Measurements from ENCODE around the gene BIN1.

Gene BIN1

GRCh38 chr2:127071901-127072328, 35.0 kb downstream of the BIN1 start:
- DNase-seq = no peak

- DNase-seq = no peak
Measured at GRCh38 chr2:127070221-127070620, 36.7 kb downstream of the BIN1 start.

GRCh38 chr2:127069536-127069935, 37.4 kb downstream of the BIN1 start:
- DNase-seq = no peak

DNA sequence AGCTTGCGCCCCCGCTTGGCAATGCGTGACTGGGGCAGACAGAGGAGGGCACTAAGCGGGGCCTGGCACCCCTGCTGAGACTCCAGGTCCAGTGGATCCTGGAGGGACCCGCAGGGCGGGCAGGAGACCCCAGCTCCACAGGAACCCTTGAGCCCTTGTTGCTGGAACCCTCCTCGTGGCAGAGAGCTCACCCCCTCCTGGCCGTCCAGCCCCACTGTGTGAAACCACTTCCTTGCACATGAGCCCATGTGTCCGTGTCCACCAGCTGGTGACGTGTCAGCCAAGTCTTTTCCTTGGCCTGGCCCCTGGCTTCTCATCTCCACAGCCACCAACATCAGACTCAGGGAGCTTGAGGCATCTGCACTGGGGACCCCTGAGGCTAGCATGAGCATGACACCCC, 38.0 kb downstream of the BIN1 start:
- no peak for DNase-seq

DNA sequence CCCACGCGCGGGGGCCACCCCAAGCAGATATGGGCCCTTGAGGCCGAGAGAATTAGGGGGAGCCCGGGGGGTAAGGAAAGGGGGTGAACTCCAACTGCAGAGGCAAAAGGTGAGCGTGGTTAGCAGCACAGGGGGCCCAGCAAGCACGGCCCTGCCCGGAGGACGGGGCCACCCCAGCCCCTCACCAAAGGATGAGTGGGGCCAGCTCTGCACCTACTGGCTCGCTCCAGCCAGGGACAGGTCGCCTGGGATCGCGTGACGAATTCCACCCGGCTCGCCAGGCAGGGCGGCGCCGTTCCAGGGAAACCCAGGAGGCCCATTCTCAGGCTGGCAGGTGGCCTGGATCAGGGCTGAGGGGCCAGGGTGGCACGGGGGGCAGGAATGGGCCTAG, 38.6 kb downstream of the BIN1 start:
- DNase-seq = no peak

DNA sequence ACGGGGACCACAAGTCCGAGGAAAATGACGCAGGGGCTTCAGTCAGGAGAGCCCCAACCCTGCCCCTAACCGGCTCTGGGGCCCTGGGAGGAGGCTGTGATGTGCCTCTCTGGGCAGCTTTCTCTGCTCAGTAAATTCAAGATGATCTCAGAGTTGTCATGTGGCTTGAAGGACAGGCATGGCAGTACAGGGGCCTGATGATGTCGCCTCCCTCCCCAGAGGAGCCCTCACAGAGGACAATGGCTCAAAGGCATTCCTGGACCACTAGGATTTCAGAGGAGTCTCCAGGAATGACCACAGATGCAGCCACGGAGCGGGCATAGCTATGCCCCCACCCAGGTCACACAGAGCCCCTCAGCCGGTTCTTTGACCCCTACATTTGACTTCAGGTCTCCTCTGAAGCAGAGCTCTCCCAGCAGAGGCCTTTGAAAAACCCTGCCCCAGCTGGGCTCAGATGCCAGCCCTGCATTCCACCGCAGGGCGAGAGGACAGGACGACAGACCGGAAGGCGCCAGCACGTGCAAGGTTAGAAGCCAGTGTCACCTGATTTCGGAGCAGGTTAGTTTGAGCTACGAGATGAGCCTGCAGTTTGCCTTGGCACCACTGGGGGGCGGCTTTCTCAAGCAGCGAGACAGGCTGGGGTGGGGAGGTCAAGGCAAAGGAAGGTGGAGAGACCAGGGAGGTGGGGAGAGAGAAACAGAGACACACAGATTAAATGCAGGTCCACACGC, 39.2 kb downstream of the BIN1 start:
- peak; percentile 2 for DNase-seq

DNA sequence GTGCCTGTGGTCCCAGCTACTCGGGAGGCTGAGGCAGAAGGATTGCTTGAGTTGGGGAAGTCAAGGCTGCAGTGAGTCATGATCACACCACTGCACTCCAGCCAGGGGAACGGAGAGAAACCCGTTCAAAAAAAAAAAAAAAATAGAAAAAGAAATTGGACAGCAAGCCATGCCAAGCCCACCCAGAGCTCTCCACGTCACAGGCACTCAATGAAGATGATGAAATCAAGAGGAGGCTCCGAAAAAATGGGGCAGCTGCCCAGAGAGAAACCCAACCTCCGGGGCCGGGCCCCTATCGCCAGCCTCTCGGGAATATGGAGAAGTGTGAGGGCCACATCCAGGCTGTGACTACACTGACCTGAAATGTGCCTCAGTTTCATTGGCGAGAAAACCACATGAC, 40.0 kb downstream of the BIN1 start:
- DNase-seq = no peak

- DNase-seq = no peak
Measured at GRCh38 chr2:127065940-127066318, 41.0 kb downstream of the BIN1 start.

GRCh38 chr2:127065299-127065939, 41.5 kb downstream of the BIN1 start:
- DNase-seq = no peak

GRCh38 chr2:127064642-127065250, 42.2 kb downstream of the BIN1 start:
- no peak for DNase-seq

- DNase-seq = no peak
Measured at GRCh38 chr2:127063701-127064590, 43.0 kb downstream of the BIN1 start.

DNA sequence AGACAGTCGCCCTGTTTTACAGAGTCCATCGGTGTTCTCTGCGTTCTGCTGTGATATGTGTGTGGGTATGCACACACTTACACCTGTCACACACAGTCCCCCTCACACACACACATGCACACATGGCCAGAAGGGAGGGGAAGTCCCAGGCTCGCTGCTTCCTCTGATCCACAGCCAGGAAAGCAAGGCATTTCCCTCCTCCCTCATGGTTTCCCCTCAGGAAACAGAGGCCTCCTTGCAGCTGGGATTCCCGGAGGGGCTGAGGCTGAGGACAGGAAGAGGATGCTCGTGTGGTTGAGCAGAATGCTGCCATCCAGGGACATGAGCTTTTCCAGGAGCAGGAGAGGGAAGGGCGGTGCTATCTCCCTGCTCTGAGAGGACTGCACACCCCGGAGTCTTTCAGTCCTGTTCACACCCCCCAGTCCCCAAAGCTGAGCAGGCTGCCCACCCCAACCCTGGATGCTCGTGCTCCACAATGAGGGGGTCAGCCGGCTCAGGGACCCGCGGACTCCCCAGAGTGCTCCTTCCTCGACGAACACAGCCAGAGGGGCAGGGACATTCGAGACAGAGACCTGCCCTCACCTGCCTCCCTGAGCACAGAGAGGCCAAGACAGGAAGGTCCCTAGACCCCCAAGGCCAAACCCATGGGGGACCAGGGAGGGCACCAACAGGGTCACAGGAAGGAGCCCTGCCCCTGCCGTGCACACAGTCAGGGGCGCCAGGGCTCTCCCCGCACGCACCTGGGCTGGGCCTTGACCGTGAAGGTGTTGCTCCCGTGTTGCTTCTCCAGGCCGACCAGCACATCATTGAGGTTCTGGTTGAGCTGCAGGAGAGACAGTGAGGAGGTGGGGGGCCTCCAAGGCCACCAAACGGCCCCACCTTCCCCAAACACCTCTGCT, 45.3 kb downstream of the BIN1 start:
- no peak for DNase-seq

DNA sequence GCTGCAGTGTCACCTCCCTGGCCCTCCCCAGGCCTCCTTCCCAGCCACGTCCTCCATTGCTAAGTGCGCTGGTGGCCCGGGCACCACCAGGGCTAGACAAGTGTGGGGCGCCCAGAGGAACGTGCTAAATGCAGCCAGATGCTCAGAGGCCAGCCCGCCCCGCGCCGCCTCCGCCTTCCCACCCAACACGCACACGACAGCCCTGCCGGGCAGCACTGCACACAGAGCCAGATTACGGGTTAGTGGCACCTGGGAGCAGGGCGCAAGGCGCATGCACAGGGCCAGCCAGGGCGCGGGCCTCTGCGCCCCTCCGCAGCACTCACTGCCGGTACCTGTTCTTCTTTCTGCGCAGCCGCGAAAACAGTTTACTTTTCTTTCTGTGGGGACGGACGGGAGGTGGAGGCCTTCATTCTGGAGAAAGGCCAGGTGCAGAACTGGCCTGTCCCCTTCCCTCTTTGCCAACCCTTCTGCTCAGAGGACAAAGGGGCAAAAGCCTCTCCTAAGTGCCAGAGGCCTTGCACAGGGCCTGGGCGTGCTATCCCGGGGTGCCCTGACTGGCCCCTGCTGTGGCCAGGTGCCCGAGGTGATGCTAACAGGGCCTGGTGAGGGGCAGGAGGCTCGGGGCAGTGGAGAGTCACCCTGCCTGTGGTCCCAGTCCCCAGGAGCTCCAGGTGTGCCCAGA, 46.5 kb downstream of the BIN1 start:
- DNase-seq = no peak

GRCh38 chr2:127059559-127059958, 47.4 kb downstream of the BIN1 start:
- no peak for DNase-seq

GRCh38 chr2:127058954-127059252, 48.1 kb downstream of the BIN1 start:
- no peak for DNase-seq

DNA sequence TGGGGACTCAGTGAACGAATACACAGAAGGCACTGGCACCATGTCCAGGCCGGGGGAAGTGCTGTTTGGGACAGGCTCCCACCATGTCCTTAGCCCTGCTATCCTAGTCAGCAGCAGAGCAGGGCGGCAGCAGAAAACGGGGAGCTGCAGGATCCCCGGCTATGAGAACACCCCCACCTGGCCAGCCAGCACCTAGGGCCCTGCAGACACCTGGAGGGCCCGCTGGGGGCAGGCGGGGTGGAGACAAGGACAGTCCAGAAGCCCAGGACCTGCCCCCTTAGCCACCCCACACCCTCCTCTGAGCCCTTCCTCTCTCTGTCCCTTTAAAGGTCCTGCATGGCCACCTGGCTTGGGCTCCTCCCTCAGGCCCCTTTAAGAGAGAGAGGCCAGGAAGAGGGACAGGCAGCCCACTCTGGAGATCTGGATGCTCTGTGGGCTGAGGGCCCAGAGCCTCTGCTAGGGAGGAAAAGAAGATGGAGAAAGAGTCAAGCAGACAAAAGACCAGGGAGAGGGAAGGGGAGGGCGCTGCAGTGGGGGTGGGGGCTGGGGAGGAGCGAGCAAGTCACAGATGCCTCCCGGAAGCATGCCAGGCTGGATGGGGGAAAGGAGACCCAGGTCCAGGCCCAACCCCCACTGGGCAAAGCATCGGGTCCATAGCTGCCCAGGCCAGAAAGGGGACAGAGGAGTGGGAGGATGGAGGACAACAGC, 48.6 kb downstream of the BIN1 start:
- no peak for DNase-seq

- no peak for DNase-seq
Measured at GRCh38 chr2:127057371-127058245, 49.3 kb downstream of the BIN1 start.

- DNase-seq = no peak
Measured at GRCh38 chr2:127056631-127057370, 50.2 kb downstream of the BIN1 start.

DNA sequence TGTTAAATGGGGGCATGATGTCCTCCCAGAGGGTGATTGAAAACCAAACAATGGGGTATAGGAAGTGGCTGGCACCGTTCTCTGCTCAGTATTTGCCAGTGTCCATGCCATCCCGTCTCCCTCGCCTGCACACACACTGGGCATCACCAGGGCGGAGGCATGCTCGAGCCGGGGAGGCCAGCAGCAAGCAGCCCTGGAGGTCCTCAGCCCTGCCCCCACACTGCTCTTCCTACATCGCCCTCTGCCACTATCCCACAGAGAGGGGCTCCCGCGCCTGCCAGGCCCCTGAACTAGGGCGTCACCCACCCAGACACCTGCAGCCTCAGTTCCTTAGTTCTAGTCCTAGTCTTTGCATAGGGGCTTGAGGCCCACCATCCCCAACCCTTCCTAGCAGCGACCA, 50.9 kb downstream of the BIN1 start:
- DNase-seq = no peak

GRCh38 chr2:127055786-127056076, 51.2 kb downstream of the BIN1 start:
- DNase-seq = no peak
